Dedifferentiated amniotic fluid mesenchymal stem cell (primary cell): ENCODE data around the gene ADAMTSL4.

Source experiments
- DNase-seq: peaks from one replicate; pipeline ENCODE4 v3.0.0-alpha.2; 2016; ENCODE audit errors: extremely low spot score

The ADAMTSL4 gene

DNA sequence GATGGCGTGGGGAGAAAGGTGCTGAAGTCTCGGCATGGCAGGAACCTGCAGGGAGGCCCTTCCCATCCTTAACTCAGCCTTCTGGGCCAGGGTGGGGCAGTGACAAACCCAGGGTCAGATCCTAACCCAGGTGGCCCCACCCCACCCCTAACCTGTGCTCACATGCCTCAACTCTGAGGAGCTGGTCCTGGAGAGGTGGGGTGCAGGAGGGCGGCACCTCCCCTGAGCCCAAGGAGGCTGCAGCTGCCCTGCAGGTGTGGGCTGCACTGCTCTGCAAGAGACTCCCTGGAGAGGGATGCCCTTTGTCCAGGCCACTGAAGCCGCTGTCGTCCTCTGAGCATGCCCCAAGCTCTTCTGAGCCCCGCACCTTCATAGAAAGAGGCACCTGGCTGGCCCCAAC, 15.2 kb upstream of the ADAMTSL4 start:
- DNase-seq: no peak

DNA sequence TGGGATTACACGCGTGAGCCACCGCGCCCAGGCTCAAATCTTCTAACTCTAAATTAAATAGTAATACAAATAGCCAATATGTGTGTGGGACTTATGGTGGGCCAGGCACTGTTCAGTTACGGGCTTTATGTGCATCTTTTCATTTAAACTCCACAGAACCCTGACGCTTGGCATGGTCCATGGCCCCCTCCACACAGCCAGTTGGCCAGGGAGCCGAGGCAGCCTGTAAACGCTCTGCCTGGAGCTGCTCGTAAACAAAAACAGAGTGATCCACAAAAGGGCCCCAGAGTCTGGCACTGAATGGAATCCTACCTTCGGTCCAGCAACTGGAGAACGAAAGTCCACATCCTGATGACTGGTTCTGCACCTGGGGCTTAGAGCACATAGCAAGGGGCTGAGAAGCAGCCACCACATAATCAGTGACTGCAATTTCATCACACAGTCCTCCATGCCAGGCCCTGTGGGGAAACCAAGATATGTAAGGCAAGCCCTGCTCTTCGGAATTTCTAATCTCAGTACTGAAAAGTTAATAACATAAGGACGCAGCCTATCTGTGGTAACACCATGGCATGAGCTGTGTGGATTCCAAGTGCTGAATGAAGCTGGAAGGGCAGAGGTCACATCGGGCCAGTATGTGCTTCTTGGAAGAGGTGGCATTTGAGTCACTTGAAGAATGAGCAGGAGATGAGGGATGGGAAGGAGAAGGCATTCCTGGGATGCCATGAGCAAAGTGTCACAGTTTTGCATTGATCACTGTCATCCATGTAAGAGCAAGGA, 13.5 kb upstream of the ADAMTSL4 start:
- DNase-seq: no peak

DNA sequence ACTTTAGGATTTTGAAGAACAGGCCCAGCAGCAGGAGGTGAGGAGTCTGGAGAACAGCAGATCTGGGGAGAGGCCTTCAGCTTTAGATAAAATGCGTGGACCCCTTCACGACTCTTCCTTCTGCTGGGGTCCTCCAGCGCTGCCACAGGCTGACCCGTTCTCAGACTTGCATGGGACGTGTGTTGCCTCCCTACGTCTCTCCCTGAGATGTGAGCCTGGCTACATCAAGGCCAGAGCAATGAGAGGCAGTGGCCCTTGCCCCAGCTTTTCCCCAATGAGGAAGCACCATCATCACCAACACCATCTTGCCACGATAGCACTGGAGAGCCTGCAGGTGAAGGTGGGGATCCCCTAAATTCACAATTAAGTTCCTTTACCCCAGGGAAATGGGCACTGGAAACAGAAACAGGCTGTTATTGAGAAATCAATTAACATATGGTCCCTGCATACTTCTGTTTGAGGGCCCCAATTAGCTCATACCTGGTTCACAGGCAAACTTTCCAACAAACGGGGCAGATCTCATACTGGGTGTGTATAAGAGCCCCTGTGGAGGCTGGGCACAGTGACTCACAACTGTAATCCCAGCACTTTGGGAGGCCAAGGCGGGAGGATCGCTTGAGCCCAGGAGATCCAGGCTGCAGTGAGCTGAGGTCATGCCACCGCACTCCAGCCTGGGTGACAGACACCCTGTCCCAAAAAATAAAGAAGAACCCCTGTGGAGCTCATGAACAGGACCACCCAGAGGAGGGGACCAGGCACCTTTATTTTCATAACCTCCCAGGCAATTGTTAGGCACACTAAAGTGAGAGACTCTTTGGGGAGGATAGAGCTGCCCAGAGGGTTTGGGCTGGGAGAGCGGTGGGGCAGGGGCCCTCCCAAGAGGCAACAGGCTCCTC, 12.1 kb upstream of the ADAMTSL4 start:
- no peak for DNase-seq

DNA sequence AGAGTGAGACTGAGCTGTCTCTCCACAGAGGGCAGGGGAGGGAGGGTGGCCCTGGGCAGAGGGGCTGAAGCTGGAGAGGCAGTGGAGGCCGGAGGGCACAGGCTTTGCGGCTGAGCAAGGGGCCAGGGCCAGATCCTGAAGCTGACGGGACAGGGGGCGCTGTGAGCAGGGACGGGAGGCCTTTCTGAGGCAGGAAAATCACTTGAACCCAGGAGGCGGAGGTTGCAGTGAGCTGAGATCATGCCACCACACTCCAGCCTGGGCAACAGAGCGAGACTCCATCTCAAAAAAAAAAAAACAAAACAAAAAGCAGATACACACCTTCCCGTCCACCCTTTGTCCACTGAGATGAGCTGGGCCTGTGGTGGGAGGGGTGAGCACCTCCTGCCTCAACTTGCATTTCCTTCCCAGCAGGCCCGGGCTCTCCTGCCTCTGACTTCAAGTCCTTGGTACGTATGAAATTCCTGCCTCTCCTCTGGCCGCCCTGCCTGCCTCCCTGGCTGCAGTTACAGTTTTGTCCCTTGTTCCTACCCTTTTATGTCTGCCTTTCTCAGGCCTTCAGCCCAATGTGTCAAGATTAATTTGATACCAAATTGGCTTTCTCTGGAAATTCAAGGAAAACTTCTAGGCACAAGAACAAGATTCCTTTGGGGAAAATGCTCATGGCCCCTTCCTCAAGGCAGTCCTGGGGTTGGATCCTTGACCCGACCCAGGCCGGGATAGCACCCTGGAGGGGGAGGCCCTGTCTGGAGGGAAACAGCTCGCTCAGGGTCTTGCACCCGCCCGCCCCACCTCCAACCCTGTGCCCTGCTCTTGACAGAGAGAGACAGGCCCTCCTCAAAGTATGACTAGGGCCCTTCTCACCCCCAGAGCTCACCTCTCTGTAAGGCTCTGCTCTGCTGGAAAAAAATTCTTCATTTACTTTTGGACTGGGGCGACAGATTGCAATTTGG, 11.2 kb upstream of the ADAMTSL4 start:
- DNase-seq: peak; percentile 67

DNA sequence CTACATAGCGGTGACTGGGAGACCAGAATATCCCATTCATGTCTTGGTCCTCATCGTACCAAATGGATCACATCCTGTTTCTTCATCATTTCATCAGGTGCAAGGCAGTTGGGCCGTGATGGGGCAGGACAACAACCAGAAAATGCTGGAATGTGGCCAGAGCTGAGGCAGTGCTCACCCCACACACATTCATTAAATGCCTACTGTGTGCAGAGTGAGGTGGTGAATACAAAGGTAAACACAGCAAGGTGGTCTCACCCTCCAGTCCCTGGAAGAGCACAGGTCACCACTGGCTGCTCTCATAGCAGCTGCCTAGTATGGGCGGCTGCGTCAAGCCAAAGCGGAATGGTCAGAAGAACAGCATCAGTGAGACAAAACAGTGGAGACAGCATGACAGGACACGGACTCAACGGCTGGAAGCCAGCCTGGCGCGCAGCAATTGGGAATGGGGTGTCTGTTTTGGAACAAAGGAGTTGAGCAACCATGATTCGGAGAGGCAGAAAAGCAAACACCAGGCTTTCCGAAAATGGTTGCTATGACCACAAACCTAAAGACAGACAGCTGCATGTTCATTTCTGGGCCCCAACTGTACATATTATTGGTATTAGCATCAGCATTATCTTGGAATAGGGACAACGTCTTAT, 5.6 kb upstream of the ADAMTSL4 start:
- no peak for DNase-seq

DNA sequence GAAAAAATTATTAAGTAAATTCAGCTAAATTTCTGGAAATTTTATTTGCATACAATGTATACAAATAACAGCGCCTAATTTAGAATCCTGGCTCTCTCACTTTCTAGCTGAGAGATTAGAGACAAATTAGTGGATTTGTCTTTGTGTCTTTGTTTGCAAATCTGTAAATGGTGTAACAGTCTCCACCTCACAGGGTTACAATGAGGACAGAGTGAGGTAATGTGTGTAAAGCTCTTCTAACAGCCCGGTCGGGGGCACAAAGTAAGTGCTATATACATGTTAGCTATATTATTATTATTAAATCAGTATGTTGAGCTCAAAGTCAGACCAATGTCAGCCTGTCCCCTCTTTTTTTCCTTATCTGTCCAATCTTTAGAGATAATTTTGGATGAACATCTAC, 5.0 kb upstream of the ADAMTSL4 start:
- DNase-seq: no peak

DNA sequence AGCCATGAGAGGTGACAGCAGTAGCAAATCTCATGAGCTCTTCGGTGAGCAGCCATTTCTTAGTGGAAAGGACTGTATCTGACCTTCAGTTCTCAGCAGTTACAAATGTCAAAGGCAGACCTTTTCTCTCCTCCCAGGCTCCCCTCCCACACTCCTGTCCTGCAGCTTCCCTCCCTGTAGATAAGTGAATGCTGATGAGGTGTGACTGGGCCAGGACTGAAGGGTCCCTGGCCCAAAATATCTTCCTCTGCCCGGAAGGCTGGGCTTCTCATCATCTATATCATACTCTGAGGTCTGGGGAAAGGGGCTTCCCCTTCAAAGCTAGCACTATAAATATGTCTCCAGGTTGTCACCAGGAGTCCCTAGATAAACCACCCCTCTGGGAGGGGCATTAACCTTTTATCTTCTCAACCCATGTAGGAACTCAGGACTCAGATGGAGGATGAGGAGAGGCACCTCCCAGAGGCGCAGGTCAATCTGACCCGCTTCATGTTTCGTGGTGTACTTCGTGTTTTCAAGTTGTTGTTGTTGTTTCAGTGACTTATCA, 3.6 kb upstream of the ADAMTSL4 start:
- no peak for DNase-seq

DNA sequence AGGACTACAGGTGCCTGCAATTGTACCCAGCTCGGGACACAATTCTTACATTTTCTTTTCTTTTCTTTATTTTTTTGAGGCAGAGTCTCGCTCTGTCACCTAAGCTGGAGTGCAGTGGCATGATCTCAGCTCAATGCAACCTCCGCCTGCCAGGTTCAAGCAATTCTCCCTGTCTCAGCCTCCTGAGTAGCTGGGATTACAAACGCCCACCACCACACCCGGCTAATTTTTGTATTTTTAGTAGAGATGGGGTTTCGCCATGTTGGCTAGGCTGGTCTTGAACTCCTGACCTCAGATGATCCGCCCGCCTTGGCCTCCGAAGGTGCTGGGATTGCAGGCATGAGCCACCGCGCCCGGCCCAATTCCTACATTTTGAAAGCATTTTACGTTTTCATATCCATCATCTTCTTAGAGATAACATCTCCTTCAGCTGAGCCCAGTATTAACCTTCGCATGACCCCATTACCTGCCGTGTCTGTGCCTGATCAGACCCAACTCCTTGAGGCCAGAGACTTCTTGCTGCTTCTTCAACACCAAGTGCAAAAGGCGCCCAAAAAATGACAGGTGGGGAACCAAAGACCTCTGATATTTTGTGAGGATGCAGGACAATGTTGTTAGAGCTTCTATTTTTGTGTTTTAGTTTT, 2.8 kb upstream of the ADAMTSL4 start:
- no peak for DNase-seq

DNA sequence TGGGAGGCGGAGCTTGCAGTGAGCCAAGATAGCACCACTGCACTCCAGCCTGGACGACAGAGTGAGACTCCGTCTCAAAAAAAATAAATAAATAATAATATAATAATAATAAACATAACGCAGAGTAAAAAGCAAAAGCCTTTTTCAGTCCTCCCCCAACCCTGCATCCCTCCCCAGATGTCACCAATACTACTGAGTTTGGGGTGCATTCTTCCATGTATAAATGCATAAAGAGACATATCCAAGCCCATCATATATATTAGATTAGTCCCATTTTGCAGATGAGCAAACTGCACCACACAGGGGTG, 930 bp upstream of the ADAMTSL4 start:
- DNase-seq: no peak

DNA sequence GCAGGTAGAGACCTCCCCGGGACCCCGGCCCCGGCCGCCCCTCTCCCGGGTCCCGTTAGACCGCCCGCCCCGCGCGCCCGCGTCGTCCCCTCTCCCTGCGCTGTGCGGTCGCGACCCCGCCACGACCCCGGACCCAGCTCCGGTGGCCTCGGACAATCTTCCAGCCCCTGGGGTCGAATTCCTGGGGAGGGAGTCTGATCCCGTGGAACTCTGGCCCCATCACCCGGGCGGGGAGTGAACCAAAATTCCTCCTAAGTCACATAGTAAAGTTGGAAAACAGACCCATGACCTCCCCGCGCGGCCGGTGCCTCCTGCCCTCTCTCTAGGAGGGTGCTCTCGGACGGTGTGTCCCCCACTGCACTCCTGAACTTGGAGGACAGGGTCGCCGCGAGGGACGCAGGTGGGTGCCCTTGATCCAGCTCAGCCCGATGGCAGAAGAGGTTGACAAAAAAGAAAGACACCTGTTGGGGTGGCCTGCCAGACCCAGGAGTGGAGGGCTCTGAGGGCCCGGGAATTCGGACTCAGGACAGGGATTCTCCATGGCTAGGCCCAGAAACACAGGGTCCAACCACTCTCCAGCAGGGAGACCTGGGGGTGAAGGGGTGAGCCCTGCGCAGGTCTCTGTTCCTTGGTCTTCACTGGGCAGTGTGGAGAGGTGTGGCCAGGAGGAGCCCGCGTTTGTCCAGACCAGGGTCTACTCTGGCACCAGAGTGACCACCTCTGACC, 451 bp downstream of the ADAMTSL4 start:
- no peak for DNase-seq

DNA sequence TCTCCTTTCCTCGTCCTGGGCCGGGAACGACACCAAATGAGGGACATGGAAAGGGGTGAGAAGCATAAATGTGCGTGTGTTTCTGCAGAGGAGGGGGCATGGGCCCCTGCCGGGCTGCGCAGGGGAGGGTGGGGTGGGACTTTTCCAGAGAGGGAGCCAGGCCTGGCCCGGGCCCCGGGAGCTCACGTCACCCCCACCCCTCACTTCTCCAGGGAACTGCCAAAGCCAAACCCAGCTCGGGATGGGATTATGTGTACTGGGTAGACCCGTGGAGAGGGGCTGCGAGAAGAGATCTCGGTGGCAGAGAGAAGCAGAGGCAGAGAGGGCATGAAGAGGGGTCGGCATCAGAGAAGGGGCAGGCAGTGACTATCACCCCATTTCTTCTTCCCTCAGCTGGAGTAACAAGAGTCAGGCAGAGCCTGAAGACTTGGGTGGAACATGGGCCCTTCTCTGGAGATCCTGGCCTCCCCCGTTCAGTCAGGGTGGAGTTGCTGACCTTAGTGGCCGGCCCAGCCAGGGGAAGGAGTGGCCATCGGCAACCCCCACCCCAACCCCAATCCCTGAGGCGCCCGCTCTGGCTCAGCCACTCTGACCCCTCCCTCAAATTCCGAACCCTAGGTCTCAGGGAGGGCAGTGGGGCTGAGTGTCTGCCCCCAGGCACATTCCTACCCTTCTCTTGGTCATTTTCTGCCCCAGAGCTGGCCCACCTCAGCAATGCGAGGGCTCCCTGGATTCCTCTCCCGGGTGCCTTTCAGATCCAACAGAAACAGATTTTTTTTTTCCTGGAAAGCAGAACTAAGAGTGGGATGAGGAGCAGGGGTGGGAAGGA, 1.2 kb downstream of the ADAMTSL4 start:
- DNase-seq: no peak

DNA sequence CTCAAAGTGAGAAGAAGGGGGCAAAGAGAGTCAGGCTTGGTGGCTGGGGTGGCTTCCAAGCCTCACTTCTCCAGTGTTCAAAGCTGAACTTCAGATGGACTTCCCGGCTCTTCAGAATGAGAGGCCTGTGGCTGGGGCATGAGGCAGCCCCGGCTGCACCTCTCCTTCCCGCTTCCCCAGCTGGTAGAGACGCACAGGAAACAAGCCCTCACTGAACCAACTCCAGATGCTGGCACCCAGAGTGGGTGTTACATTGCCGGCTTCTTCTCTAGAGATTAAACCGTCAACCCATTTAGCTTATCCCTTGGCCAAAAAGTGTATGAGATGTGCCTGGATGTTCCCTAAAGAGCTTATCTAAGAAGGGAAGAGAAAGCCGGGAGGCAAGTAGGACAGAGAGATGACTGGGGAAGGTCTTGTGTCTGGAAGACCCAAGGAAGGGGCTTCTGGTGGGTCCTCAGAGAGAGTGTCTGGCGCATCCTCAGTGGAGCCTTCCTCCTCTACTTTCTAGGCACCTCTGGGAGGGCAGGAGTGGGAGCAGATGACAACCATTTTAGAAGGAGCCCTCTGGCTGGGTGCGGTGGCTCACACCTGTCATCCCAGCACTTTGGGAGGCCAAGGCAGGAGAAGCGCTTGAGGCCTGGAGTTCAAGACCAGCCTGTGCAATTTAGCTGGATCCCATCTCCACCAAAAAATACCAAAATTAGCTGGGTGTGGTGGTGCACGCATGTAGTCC, 2.0 kb downstream of the ADAMTSL4 start:
- no peak for DNase-seq

DNA sequence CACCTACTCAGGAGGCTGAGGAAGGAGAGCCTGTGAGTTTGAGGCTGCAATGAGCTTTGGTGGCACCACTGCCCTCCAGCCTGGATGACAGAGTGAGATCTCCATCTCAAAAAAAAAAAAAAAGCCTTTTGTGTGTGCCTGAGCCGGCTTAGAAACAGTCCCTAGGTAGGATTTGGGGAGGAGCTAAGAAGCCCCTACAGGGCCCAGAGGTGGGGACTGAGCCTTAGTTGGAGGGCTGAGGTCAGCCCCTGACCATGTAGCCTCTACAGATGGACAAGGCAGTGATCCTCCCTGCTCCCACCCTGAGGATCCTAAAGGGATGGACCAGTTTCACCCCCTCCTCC, 2.5 kb downstream of the ADAMTSL4 start:
- DNase-seq: no peak

DNA sequence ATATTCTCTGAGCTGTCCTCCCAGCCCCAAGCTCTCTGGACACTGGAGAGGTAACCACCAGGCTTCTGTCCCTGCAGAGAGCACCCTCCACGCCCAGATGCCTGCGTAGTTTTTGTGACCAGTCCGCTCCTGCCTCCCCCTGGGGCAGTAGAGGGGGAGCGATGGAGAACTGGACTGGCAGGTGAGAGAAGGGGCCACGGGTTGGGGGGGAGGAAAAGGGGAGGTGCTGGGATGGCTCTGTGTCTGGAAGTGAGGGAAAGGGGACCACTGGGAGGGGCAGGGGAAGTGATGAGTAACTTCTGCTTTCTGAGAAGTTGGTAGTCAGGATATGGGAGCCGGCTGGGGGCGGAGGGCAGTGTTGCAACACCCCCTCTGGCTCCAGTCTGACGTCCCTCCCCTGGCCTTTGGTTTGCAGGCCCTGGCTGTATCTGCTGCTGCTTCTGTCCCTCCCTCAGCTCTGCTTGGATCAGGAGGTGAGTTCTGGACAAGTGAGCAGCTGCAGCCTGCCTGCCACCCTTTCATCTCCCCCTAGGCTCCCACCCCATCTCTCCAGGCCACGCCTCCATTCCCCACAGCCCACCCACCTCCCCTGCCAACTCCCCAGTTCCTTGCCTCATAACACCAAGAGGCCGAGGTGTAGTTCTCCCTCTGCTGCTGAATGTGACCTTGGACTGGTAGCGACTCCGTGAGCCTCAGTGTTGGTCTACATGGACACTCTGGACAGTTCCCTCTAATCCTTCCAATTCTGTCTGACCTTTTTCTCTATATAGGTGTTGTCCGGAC, 3.1 kb downstream of the ADAMTSL4 start:
- peak; percentile 68 for DNase-seq

DNA sequence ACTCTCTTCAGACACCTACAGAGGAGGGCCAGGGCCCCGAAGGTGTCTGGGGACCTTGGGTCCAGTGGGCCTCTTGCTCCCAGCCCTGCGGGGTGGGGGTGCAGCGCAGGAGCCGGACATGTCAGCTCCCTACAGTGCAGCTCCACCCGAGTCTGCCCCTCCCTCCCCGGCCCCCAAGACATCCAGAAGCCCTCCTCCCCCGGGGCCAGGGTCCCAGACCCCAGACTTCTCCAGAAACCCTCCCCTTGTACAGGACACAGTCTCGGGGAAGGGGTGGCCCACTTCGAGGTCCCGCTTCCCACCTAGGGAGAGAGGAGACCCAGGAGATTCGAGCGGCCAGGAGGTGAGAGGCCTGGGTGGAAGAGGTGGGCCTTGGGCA, 3.7 kb downstream of the ADAMTSL4 start:
- DNase-seq: no peak

DNA sequence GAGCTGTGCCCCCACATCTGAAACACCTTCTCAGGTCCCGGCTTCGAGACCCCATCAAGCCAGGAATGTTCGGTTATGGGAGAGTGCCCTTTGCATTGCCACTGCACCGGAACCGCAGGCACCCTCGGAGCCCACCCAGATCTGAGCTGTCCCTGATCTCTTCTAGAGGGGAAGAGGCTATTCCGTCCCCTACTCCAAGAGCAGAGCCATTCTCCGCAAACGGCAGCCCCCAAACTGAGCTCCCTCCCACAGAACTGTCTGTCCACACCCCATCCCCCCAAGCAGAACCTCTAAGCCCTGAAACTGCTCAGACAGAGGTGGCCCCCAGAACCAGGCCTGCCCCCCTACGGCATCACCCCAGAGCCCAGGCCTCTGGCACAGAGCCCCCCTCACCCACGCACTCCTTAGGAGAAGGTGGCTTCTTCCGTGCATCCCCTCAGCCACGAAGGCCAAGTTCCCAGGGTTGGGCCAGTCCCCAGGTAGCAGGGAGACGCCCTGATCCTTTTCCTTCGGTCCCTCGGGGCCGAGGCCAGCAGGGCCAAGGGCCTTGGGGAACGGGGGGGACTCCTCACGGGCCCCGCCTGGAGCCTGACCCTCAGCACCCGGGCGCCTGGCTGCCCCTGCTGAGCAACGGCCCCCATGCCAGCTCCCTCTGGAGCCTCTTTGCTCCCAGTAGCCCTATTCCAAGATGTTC, 4.3 kb downstream of the ADAMTSL4 start:
- no peak for DNase-seq

DNA sequence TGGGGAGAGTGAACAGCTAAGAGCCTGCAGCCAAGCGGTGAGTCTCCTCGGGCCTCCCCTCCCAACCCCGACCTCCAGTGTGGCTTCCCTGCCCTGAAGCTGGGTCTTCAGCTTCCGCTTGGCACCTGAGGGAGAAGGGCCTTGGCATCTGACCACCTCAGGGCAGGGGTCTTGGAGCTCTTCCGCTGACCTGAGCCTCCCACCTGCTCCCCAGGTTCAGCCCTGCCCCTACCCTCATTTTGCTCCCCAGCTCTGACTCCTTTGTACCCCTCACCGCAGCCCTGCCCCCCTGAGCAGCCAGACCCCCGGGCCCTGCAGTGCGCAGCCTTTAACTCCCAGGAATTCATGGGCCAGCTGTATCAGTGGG, 4.9 kb downstream of the ADAMTSL4 start:
- no peak for DNase-seq
